ENCODE measurements around the gene PLEKHG2. TPM values are rescaled to one million over a fixed set of nuclear protein-coding genes. Genes with fewer than 3 reads are reported as not detected.

The PLEKHG2 gene
- total RNA-seq, 1 donor, result 21.4 TPM

- Histone ChIP-seq H3K36me3 (ENCODE audit: insufficient read depth, low read length) (peaks cover 14% of the 10 kb centered on the region), H2AFZ (ENCODE audit: low read length) (peak within 1 kb of the TSS; percentile 87), H3K79me2 (ENCODE audit: insufficient read depth, low read length) (peaks cover 60% of the 10 kb centered on the region), H3K4me2 (ENCODE audit: insufficient read depth, low read length) (peak within 1 kb of the TSS; percentile 88), H3K4me3 (ENCODE audit: insufficient read depth, low read length) (peak within 1 kb of the TSS; percentile 95), H4K20me1 (ENCODE audit: insufficient read depth, low read length) (peaks cover 36% of the 10 kb centered on the region), H3K4me1 (ENCODE audit: insufficient read depth, low read length) (peaks cover 24% of the 10 kb centered on the region), H3K27ac (ENCODE audit: low read depth, low read length) (peak within 1 kb of the TSS; percentile 95), H3K27me3 (ENCODE audit: insufficient read depth, low read length) (no peaks in the 10 kb centered on the region), H3K9me3 (ENCODE audit: low read depth, low read length) (no peaks in the 10 kb centered on the region)
- TF ChIP-seq CTCF (IDR thresholded peaks at IDR 0.05; ENCODE audit: extremely low read depth, low read depth, low read length), result no peak
- peak; percentile 99 for DNase-seq (ENCODE audit: insufficient read length, low spot score, missing footprints)
Observed at GRCh38 chr19:39445196-39446111, 33.0 kb downstream of the PLEKHG2 start, which contains the start of gene SUPT5H. TSS of gene SUPT5H (plus strand) at chr19:39445582. CDS start at chr19:39445891, 309 bp downstream.

GRCh38 chr19:39446365-39447084, 34.1 kb downstream of the PLEKHG2 start:
- H3K9me3 ChIP-seq (ENCODE audit: low read depth, low read length), result no peaks in the 10 kb centered on the region
- peaks cover 46% of the 10 kb centered on the region for H4K20me1 ChIP-seq (ENCODE audit: insufficient read depth, low read length)
- no peak for TF ChIP-seq CTCF (IDR thresholded peaks at IDR 0.05; ENCODE audit: extremely low read depth, low read depth, low read length)
- no peaks in the 10 kb centered on the region for H3K27me3 ChIP-seq (ENCODE audit: insufficient read depth, low read length)
- no peak overlapping the region for H2AFZ ChIP-seq (ENCODE audit: low read length)
- peak; percentile 58 for DNase-seq (ENCODE audit: insufficient read length, low spot score, missing footprints)
- H3K4me3 ChIP-seq (ENCODE audit: insufficient read depth, low read length), result peak overlapping the region; percentile 95
- peaks cover 71% of the 10 kb centered on the region for H3K79me2 ChIP-seq (ENCODE audit: insufficient read depth, low read length)
- H3K4me1 ChIP-seq (ENCODE audit: insufficient read depth, low read length), result peaks cover 24% of the 10 kb centered on the region
- H3K27ac ChIP-seq (ENCODE audit: low read depth, low read length), result peak overlapping the region; percentile 95
- H3K36me3 ChIP-seq (ENCODE audit: insufficient read depth, low read length), result peaks cover 14% of the 10 kb centered on the region
- peak overlapping the region; percentile 88 for H3K4me2 ChIP-seq (ENCODE audit: insufficient read depth, low read length)

GRCh38 chr19:39448271-39448670, 35.8 kb downstream of the PLEKHG2 start:
- peaks cover 19% of the 10 kb centered on the region for H3K36me3 ChIP-seq (ENCODE audit: insufficient read depth, low read length)
- H3K27ac ChIP-seq (ENCODE audit: low read depth, low read length), result peak overlapping the region; percentile 69
- H4K20me1 ChIP-seq (ENCODE audit: insufficient read depth, low read length), result peaks cover 62% of the 10 kb centered on the region
- no peaks in the 10 kb centered on the region for H3K27me3 ChIP-seq (ENCODE audit: insufficient read depth, low read length)
- no peaks in the 10 kb centered on the region for H3K9me3 ChIP-seq (ENCODE audit: low read depth, low read length)
- peaks cover 88% of the 10 kb centered on the region for H3K79me2 ChIP-seq (ENCODE audit: insufficient read depth, low read length)
- peaks cover 24% of the 10 kb centered on the region for H3K4me1 ChIP-seq (ENCODE audit: insufficient read depth, low read length)
- no peak overlapping the region for H3K4me3 ChIP-seq (ENCODE audit: insufficient read depth, low read length)
- no peak for TF ChIP-seq CTCF (IDR thresholded peaks at IDR 0.05; ENCODE audit: extremely low read depth, low read depth, low read length)
- no peak overlapping the region for H2AFZ ChIP-seq (ENCODE audit: low read length)
- peak overlapping the region; percentile 88 for H3K4me2 ChIP-seq (ENCODE audit: insufficient read depth, low read length)
- DNase-seq (ENCODE audit: insufficient read length, low spot score, missing footprints), result peak; percentile 68

All from osteoblast (primary cell).